ENCODE measurements around the gene KDELR3.

The KDELR3 gene

DNA sequence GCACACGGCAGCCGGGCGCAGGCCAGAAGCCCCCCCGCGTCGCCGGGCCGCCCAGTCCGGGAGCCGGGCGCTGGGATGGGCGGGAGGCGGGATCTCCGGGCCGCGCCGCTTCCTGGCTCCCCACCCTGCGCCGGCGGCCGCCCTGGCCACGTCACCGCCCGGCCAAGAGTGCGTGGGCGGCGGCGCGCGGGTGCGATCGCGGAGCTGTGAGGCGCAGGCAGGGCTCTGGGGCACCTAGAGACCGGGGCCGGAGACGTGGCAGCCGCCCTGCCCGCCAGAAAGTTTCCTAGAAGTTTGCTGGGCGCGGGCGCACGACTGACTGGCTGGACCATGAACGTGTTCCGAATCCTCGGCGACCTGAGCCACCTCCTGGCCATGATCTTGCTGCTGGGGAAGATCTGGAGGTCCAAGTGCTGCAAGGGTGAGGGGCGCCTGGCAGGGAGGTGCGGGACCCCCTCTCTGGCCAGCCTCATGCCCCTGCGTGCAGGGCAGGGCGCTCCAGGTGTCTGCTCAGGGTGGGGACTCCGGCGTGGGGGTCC, at the start of gene KDELR3:
Gene KDELR3 (plus strand): TSS at position 193 of the 539 bp plus-strand sequence. CDS start 138 bp downstream, at position 331.
- peak; percentile 59 to 80 for DNase-seq

- DNase-seq: no peak
Measured at GRCh38 chr22:38418589-38418988, 49.3 kb upstream of the KDELR3 start.

DNA sequence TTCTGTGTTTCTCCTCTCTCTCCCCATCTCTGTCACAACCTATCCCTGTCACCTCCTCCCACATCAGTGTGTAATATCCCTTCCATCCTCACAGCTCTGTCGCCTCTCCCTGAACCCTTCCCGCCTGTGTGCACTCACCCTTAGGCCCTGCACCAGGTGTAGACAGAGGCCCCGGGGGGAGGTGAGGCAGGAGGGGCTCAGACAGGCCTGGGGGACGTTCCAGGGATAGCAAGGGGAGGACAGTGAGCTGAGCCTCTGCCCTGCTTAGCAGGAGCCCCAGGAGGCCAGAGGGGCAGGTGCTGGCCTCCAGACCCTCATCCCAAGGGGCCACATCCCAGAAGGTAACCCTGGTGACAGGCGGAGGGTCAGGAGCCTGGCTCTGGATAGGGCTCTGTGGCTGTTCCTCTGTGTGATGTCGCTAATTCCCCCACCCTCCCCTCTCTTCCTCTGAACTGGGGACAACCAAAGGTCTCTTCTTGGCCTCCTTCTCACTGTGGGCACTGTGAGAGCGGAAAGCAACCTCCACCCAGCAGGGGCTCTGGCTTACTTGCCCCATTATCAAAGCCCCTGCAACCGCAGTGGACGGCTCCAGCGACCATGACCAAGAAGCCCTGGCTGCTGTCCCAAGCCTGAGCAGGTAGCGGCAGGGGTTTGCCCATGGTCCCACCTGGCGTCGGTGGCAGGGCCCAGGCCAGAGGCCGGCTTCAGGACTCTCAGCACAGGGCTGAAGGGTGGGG, 48.6 kb upstream of the KDELR3 start:
- no peak for DNase-seq

- no peak for DNase-seq
Measured at GRCh38 chr22:38419858-38420160, 48.1 kb upstream of the KDELR3 start.

DNA sequence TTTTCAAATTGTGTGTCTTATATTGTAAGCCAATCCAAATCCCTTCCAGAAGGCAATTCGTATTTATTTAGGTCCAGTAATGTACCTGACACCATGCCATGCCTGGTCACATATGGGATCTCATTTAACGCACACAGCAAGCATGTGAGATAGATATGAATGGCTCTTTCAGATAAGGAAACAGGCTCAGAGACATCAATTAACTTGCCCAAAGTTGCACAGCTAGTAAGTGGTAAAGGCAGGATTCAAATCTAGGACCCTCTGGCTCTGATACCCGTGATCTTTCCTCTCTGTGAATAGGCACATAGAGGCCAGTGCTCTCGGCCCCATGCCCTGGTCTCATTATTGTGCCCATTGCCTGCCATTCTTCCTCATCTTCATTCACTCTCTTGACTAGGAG, 47.2 kb upstream of the KDELR3 start:
- no peak for DNase-seq

DNA sequence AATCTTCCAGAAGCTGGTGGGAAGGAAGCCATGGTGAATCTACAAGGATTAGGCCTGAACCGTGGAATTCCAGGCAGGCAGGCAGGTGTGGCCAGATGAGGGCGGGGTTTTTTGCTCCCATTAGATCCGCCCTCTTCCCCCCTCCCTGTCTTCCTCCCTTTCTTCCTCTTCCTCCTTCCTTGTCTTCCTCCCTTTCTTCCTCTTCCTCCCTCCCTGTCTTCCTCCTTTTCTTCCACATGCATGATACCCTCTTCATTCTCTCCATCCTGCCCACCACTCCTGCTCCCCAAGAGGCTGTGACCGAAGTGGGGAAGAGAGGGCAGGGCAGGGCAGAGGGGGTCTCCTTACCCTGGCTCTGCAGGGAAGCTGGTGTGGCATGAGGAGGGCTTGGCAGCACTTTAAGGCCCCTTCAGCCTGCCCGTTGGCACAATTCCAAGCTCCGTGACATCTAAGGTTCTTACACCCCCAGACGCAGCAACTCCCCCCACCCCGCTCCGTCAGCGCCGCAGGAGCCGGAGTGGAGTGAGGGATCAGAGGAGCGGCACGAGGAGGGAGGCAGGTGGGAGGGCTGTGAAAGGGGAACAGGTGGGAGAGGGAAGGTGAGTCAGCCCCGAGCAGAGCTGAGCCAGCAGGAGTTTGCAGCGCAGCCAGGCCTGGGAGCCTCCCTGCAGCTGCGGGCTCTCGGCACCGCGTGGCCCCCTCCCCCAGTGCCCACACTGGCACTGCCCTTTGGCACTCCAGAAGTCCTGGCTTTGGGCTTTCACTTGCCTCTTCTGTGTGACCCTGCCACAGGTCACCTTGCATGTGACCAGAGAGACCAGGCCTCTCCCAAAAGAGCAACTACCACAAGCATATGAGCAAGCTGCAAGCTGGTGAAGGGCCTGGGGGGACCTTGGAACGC, 45.0 kb upstream of the KDELR3 start:
- no peak for DNase-seq

GRCh38 chr22:38423512-38424503, 44.1 kb upstream of the KDELR3 start:
- no peak for DNase-seq

GRCh38 chr22:38424525-38425080, 43.3 kb upstream of the KDELR3 start:
- DNase-seq: no peak

- no peak for DNase-seq
Measured at GRCh38 chr22:38426628-38427027, 41.3 kb upstream of the KDELR3 start.

DNA sequence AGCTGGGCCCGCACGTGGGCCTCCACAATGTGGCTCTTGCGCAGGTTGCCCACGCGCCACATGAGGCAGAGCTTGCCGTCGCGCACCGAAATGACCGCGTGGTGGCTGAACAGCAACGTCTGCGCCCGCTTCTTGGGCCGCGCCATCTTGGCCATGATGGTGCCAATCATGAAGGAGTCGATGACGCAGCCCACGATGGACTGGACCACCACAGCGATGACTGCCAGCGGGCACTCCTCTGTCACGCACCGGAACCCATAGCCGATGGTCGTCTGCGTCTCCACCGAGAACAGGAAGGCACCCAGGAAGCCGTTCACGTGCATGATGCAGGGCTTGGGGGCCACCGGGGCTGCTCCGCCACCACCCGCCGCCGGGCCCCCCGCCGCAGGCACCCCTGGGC, 40.4 kb upstream of the KDELR3 start:
- DNase-seq: no peak

DNA sequence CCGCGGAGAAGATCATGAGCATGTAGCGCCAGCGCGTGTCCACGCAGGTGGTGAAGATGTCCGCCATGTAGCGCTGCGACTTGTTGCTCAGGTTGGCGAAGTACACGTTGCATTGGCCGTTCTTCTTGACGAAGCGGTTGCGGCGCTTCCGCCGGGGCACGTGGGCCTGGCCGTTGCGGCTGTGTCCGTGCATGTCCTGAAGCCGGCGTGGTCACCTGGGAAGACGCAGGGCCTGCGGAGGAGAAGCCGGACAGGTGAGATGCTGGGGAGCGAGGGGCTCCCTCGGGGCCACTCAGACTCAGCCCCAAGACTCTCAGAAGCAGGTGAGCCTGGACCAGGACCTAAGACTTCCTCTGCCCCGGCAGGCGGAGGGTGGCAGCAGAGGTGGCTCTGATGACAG, 40.0 kb upstream of the KDELR3 start:
- no peak for DNase-seq

DNA sequence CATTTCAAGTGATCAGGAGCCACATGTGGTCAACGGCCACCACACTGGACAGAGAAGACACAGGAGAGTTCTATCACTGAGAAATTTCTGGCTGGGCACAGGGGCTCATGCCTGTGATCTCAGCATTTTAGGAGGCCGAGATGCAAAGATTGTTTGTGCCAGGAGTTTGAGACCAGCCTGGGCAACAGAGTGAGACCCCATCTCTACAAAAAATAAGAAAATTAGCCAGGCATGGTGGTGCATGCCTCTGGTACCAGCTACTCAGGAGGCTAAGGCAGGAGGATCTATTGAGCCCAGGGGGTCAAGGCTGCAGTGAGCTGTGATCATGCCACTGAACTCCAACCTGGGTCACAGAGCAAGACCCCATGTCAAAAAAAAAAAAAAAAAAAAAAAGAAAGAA, 39.2 kb upstream of the KDELR3 start:
- no peak for DNase-seq

DNA sequence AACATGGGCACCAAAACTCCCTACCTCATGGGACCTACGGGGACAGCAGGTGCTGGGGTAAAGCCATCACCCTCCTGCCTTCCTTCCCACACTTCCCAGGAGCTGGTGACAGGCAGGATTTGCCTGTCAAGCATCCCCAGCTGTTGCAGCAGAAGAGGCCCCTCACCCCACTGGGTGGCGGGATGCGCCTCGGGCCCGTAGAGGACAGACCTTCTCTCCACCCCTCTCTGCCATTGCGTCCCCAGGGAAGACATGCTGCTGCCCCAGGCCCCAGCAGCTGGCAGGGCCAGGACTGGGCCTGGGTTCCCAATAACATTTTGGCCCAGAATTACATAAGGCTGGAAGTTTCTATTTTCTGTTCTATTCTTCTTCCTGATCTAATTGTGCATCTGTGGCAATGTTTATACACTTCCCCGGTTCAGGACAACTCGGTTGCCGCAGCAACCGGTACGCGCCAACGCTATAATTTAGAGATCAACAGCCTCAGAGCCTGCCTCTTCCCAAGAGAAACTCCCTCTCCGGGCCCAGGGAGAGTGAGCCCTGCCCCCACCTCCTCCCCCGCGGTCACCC, 38.3 kb upstream of the KDELR3 start:
- no peak for DNase-seq

DNA sequence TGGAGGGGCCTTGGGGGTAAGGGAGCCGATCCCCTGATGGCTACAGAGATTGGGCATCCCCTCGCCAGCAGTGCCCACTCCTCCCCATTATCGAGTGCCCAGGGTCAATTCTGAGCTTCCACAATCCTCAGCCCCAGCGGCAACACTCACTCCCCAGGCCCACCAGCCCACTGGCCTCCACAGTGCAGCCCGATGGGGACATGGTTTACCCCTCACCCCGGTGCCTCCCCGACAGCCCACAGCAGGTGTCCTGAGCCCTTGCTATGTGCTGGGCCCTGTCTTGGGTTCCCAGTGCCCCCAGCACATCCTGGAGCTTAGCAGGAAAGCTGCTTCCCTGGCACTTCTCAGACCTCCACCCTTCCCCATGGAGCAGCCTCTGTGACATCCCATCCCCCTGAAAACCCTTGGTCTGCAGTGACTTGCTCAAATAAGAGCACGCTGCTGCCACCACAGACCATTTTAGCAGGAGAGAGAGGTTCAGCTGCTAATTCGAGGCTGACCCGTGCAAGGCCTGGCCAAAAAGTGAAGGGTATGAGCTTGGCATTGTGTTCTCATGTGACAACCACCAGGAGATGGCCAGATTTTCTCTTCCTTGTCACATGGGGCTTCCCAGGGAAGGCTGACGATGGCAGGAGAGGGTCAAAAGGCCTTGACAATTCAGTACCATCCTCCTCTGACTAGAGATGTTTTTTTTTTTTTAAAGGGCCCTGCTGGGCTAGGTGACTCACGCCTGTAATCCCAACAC, 36.5 kb upstream of the KDELR3 start:
- DNase-seq: no peak

- DNase-seq: no peak
Measured at GRCh38 chr22:38432264-38432663, 35.6 kb upstream of the KDELR3 start.

DNA sequence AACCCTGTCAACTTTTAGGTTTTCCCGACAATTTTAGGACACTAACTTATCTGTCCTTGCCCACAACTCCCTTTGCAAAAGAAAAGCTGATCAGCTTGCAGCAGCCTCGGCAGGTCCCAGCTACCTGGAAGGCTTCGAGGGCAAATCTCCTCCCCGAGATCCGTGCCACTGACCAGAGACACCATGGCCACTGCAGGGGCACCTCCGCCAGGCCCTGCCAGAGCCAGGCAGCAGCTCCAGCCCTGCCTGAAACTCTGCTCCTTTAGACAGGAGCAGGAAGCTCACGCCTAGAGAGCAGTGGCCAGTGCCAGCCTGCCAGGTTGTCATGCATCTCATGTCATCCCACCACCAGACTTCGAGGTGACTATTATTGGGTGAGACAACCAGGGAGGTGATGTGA, 34.0 kb upstream of the KDELR3 start:
- no peak for DNase-seq

DNA sequence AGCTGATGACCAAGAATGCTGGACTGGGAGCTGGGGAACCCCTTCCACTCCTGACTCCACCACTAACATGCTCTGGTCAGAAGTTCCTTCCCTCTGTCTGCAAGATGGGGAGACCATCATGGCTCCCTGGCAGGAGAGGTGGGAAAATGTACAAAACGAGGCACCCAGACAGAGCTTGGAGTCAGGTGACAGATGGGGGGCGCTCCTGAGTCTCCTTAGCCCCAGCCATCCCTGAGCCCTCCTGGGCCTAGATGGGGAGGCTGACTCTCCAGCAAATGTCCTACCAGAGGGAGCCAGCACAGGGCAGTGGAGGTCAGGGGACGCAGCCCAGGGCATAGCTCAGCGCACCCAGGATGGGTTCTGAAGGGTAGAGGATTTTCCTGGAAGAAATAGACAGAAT, 32.9 kb upstream of the KDELR3 start:
- DNase-seq: no peak

DNA sequence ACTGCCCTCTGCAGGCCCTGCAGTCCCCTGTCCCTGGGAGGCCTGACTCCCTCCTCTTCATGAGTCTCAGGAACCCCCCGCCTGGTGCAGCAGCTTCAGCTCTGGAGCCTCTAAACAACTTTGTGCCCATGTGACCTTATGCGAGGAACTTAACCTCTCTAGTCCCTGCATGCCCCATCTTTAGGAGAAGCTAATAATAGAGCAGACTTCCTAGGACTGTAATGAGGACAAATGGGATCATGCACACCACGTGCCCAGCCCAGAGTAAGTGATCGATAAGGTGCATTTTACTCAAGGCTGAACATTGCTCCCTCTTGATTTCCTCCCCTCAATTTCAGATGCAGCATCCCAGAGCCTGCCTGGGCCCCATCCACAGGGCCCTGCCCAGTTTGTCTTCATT, 31.9 kb upstream of the KDELR3 start:
- DNase-seq: no peak

- no peak for DNase-seq
Measured at GRCh38 chr22:38436629-38437395, 31.1 kb upstream of the KDELR3 start.

GRCh38 chr22:38437416-38437815, 30.5 kb upstream of the KDELR3 start:
- DNase-seq: no peak
